Suprapubic skin (tissue), 3 donors: ENCODE measurements around the gene MRPL22.

ENCODE experiments used
- POLR2AphosphoS5 ChIP-seq, 3 donors: sonication (generic); formaldehyde crosslinking; IDR thresholded peaks; one replicate each; pipeline ENCODE4 v1.6.1; 2017; ENCODE audit warnings: antibody characterized with exemption in 3 of 3
- TF ChIP-seq, protein P1 (sequence below), 2 donors: fragments of 200-600 bp in 1 of 2; fragments of 450-650 bp in 1 of 2; sonication (generic) in 1 of 2; IDR thresholded peaks; one replicate each; pipeline ENCODE4 v1.5.1; 2016 to 2019; ENCODE audit warnings: antibody characterized with exemption in 2 of 2, mild to moderate bottlenecking in 1 of 2, moderate library complexity in 1 of 2

DNA sequence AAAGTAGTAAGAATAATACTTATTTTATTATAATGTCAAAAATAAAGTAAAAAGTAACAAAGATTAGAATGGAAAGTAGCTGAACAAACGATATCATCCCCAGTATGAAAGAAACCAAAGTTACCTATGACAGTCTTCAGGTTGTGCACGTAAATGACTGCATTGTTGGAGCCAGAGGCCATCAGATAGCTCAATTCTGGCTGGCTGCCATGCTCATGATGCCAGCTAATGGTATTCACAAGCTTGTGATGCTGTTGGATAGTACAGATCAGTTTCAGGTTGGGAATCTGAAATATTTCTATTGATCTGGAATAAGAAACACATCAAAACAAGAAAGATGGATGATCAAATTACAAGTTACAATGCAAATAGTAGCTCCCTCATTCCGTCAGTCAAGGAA lies 24.0 kb upstream of the MRPL22 start:
- TF ChIP-seq, protein P1, sequence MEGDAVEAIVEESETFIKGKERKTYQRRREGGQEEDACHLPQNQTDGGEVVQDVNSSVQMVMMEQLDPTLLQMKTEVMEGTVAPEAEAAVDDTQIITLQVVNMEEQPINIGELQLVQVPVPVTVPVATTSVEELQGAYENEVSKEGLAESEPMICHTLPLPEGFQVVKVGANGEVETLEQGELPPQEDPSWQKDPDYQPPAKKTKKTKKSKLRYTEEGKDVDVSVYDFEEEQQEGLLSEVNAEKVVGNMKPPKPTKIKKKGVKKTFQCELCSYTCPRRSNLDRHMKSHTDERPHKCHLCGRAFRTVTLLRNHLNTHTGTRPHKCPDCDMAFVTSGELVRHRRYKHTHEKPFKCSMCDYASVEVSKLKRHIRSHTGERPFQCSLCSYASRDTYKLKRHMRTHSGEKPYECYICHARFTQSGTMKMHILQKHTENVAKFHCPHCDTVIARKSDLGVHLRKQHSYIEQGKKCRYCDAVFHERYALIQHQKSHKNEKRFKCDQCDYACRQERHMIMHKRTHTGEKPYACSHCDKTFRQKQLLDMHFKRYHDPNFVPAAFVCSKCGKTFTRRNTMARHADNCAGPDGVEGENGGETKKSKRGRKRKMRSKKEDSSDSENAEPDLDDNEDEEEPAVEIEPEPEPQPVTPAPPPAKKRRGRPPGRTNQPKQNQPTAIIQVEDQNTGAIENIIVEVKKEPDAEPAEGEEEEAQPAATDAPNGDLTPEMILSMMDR (IDR thresholded peaks at IDR 0.05), result no peak
- TF ChIP-seq POLR2AphosphoS5 (IDR thresholded peaks at IDR 0.05), result no peak
